IMR-90 (cell line): ENCODE results near the gene PDZD2. TPM values are rescaled to one million over a fixed set of nuclear protein-coding genes. Genes with fewer than 3 reads are reported as not detected.

Source experiments
- ATAC-seq: fragments of 200-7000 bp; cut with Tn5 transposase; 2 replicates; pipeline ENCODE4 v1.9.1; 2020; ENCODE audit warnings: low read depth, mild to moderate bottlenecking, moderate library complexity
- BruUV-seq: library from RNA; stranded (reverse); fragments of 400-500 nt; replicated peaks from 2 replicates; lab custom pipeline; 2021; lab: Mats Ljungman, UMichigan
- CTCF ChIA-PET: fragments of 300-600 bp; formaldehyde crosslinking; extraction: SDS; loops from one replicate; lab custom pipeline; 2021; ENCODE audit warnings: antibody characterized with exemption; lab: Yijun Ruan, JAX
- POLR2A ChIA-PET: fragments of 300-600 bp; sonication (Branson Sonifier 250); formaldehyde crosslinking; loops from one replicate; lab custom pipeline; 2022; ENCODE audit warnings: antibody characterized with exemption; ENCODE audit not compliant: unreplicated experiment; lab: Charles Lee
- DNase-seq: peaks from one replicate; pipeline ENCODE4 v3.0.0; 2013
- H2AFZ ChIP-seq: replicated peaks from 2 replicates; pipeline ENCODE3; 2013; ENCODE audit warnings: low read length, mild to moderate bottlenecking; ENCODE audit not compliant: poor library complexity
- H2AK5ac ChIP-seq: 2 replicates; pipeline ENCODE4 v1.6.1; 2013; ENCODE audit warnings: low read depth, low read length, inconsistent platforms
- H2AK9ac ChIP-seq: replicated peaks from 2 replicates; pipeline ENCODE3; 2013; ENCODE audit warnings: mild to moderate bottlenecking, low read depth, low read length, moderate library complexity; ENCODE audit not compliant: poor library complexity
- H2BK120ac ChIP-seq: 2 replicates; pipeline ENCODE4 v1.6.1; 2013; ENCODE audit warnings: low read depth, low read length, inconsistent platforms
- H2BK15ac ChIP-seq: 3 replicates; pipeline ENCODE4 v1.6.1; 2013; ENCODE audit warnings: low read depth, low read length, inconsistent platforms
- H2BK20ac ChIP-seq: 2 replicates; pipeline ENCODE4 v1.6.1; 2013; ENCODE audit warnings: low read depth, mild to moderate bottlenecking, inconsistent platforms, low read length, moderate library complexity
- H2BK5ac ChIP-seq: 2 replicates; pipeline ENCODE4 v1.6.1; 2013; ENCODE audit warnings: mild to moderate bottlenecking, low read depth, low read length, inconsistent platforms; ENCODE audit not compliant: poor library complexity, severe bottlenecking
- H3K14ac ChIP-seq: replicated peaks from 2 replicates; pipeline ENCODE4 v1.6.1; 2013; ENCODE audit warnings: low read depth, low read length, inconsistent platforms
- H3K18ac ChIP-seq: 2 replicates; pipeline ENCODE4 v1.6.1; 2013; ENCODE audit warnings: low read depth, low read length, control low read depth
- H3K23ac ChIP-seq: 2 replicates; pipeline ENCODE4 v1.6.1; 2013; ENCODE audit warnings: low read depth, low read length, inconsistent platforms
- H3K27ac ChIP-seq: 2 replicates; pipeline ENCODE4 v1.5.1; 2013; ENCODE audit warnings: mild to moderate bottlenecking, control low read depth, low read length; ENCODE audit not compliant: insufficient read depth
- H3K27me3 ChIP-seq: 2 replicates; pipeline ENCODE4 v1.6.1; 2013; ENCODE audit warnings: low read length; ENCODE audit not compliant: control insufficient read depth, insufficient read depth
- H3K36me3 ChIP-seq: 2 replicates; pipeline ENCODE4 v1.6.1; 2013; ENCODE audit warnings: low read length, mixed read lengths; ENCODE audit not compliant: control insufficient read depth, insufficient read depth
- H3K4ac ChIP-seq: 2 replicates; pipeline ENCODE4 v1.6.1; 2013; ENCODE audit warnings: low read depth, low read length, inconsistent platforms
- H3K4me1 ChIP-seq: 2 replicates; pipeline ENCODE4 v1.6.1; 2013; ENCODE audit warnings: low read length, mixed read lengths; ENCODE audit not compliant: control insufficient read depth, insufficient read depth
- H3K4me2 ChIP-seq: 2 replicates; pipeline ENCODE4 v1.6.1; 2013; ENCODE audit warnings: low read depth, mild to moderate bottlenecking, control low read depth, low read length, moderate library complexity
- H3K4me3 ChIP-seq: 2 replicates; pipeline ENCODE4 v1.5.1; 2013; ENCODE audit warnings: low read depth, mild to moderate bottlenecking, control low read depth, low read length, moderate library complexity; ENCODE audit not compliant: insufficient read depth
- H3K56ac ChIP-seq: 2 replicates; pipeline ENCODE4 v1.6.1; 2013; ENCODE audit warnings: low read length, inconsistent platforms; ENCODE audit not compliant: insufficient read depth; ENCODE audit errors: extremely low read depth
- H3K79me1 ChIP-seq, 2 experiments: 2 replicates each; pipeline ENCODE4 v1.6.1; 2013; ENCODE audit warnings: low read length in 2 of 2, inconsistent platforms in 1 of 2, low read depth in 1 of 2
- H3K9ac ChIP-seq: 2 replicates; pipeline ENCODE4 v1.6.1; 2013; ENCODE audit warnings: low read depth, low read length, control low read depth
- H3K9me1 ChIP-seq: 2 replicates; pipeline ENCODE4 v1.6.1; 2013; ENCODE audit warnings: low read length, inconsistent platforms; ENCODE audit not compliant: insufficient read depth
- H3K9me3 ChIP-seq: 2 replicates; pipeline ENCODE4 v1.6.1; 2013; ENCODE audit warnings: low read length; ENCODE audit not compliant: control insufficient read depth, insufficient read depth
- H4K20me1 ChIP-seq: 2 replicates; pipeline ENCODE4 v1.6.1; 2013; ENCODE audit warnings: low read length, inconsistent platforms; ENCODE audit not compliant: insufficient read depth
- H4K5ac ChIP-seq: 2 replicates; pipeline ENCODE4 v1.6.1; 2013; ENCODE audit warnings: mild to moderate bottlenecking, low read depth, low read length, control low read depth
- H4K8ac ChIP-seq, 2 experiments: 2 replicates each; pipeline ENCODE4 v1.6.1; 2013; ENCODE audit warnings: low read depth in 2 of 2, low read length in 2 of 2, control low read depth in 1 of 2, inconsistent platforms in 1 of 2
- H4K91ac ChIP-seq: 2 replicates; pipeline ENCODE4 v1.6.1; 2013; ENCODE audit warnings: low read depth, low read length, inconsistent platforms; ENCODE audit not compliant: insufficient read depth
- BHLHE40 ChIP-seq: fragments of 150-350 bp; IDR thresholded peaks from 2 replicates; pipeline ENCODE4 v1.6.1; 2016; ENCODE audit warnings: mild to moderate bottlenecking, low read depth, low read length
- CEBPB ChIP-seq: IDR thresholded peaks from 2 replicates; pipeline ENCODE4 v1.6.1; 2012; ENCODE audit warnings: low read depth, low read length, improper control_type of control experiment
- CHD1 ChIP-seq: IDR thresholded peaks from 2 replicates; pipeline ENCODE4 v1.6.1; 2012; ENCODE audit warnings: low read depth, low read length, improper control_type of control experiment
- CTCF ChIP-seq: conservative IDR thresholded peaks from 2 replicates; pipeline ENCODE4 v1.5.1; 2012; ENCODE audit warnings: mild to moderate bottlenecking, low read depth, low read length, improper control_type of control experiment
- FOS ChIP-seq: fragments of 150-350 bp; IDR thresholded peaks from 2 replicates; pipeline ENCODE4 v1.6.1; 2016; ENCODE audit warnings: low read depth, low read length
- MAFK ChIP-seq: IDR thresholded peaks from 2 replicates; pipeline ENCODE4 v1.6.1; 2012; ENCODE audit warnings: low read depth, low read length, improper control_type of control experiment
- MXI1 ChIP-seq: IDR thresholded peaks from 2 replicates; pipeline ENCODE4 v1.6.1; 2012; ENCODE audit warnings: low read depth, mild to moderate bottlenecking, low read length, moderate library complexity, borderline replicate concordance
- NFE2L2 ChIP-seq: fragments of 150-350 bp; IDR thresholded peaks from 2 replicates; pipeline ENCODE4 v1.6.1; 2016; ENCODE audit warnings: low read depth, mild to moderate bottlenecking, low read length
- RAD21 ChIP-seq: IDR thresholded peaks from 2 replicates; pipeline ENCODE4 v1.6.1; 2012; ENCODE audit warnings: low read length, improper control_type of control experiment
- SMC3 ChIP-seq: fragments of 150-350 bp; IDR thresholded peaks from 2 replicates; pipeline ENCODE4 v1.6.1; 2016; ENCODE audit warnings: low read depth, mild to moderate bottlenecking, antibody characterized with exemption, low read length, moderate library complexity
- WGBS, 2 experiments: methylation state at CpG; one replicate each; pipeline versions ENCODE4 v1.1.5 to v1.1.7; 2013; ENCODE audit warnings: missing lambda C conversion rate in 2 of 2; ENCODE audit not compliant: insufficient read length in 1 of 2; ENCODE audit errors: extremely low coverage in 2 of 2; 5-methylcytosine and 5-hydroxymethylcytosine counted together
- dilution Hi-C: fragments of 300-500 bp; cut with HindIII; formaldehyde crosslinking; loops from one replicate; pipeline ENCODE4 v1.14.3; 2018; ENCODE audit warnings: low sequenced_read_pairs; ENCODE audit not compliant: unreplicated experiment
- in situ Hi-C: fragments of 300-500 bp; cut with MboI; formaldehyde crosslinking; loops from 3 replicates; pipeline ENCODE4 v1.14.3; 2019; ENCODE audit warnings: low sequenced_read_pairs, inconsistent platforms, mixed read lengths
- intact Hi-C: fragments of 100-400 bp; cut with micrococcal nuclease; formaldehyde crosslinking; loops from 2 replicates; pipeline ENCODE4 v1.10.0; 2022
- polyA plus RNA-seq, 3 experiments: library from polyadenylated mRNA; depleted of rRNA; stranded (reverse); fragments of >200 nt; gene quantifications; 2 replicates each; pipeline ENCODE4 v1.2.3, GENCODE V29; 2012; ENCODE audit warnings: low replicate concordance in 1 of 3
- total RNA-seq: library from RNA; depleted of rRNA; stranded (reverse); fragments of >200 nt; gene quantifications from 2 replicates; pipeline ENCODE4 v1.2.3, GENCODE V29; 2012
- TF ChIP-seq, protein P1 (sequence below): fragments of 150-350 bp; IDR thresholded peaks from 2 replicates; pipeline ENCODE4 v1.6.1; 2017; ENCODE audit warnings: mild to moderate bottlenecking, antibody characterized with exemption, low read length, low read depth

The PDZD2 gene
- total and polyA plus RNA-seq, 2 of the 4 experiments (the other 2 are of a cell fraction) = under 0.01 to 0.02 TPM

DNA sequence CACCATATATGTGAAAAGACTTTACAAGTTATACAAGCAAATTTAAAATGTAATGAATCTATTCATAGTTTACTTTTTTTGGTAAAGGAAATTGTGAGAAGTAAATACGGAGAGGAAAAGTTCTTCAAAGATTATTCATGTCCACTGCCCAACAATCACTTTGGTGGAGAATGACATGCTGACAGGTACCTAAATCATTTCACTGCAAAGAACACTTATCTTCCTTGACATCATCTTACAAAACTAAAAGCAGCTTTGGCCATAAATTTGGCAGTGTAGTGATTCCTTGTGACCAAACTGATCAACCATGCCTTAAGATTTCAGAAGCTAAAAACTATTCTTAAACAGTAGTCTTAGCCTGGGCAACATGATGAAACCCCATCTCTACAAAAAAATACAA lies 492.7 kb downstream of the PDZD2 start:
- dilution Hi-C loops = no loop called here

More for the DNA sequence above, 492.7 kb downstream of the PDZD2 start:
- intact Hi-C loops = no loop called here
- Histone ChIP-seq H2AK5ac (no peak overlapping the region), H4K20me1 (peaks cover 54% of the 10 kb centered on the region), H3K27me3 (no peaks in the 10 kb centered on the region), H4K91ac (no peak overlapping the region), H2AK9ac (no peak overlapping the region), H3K4me3 (no peak overlapping the region), H3K14ac (no peak overlapping the region), H3K23ac (no peak overlapping the region), H3K18ac (no peak overlapping the region), H2BK5ac (no peak overlapping the region), H3K9me1 (peaks cover 6% of the 10 kb centered on the region; the same call in 1 of the 2 replicates), H2BK120ac (no peak overlapping the region), H3K36me3 (peaks cover 20% of the 10 kb centered on the region), H3K4me1 (peaks cover 9% of the 10 kb centered on the region), H3K79me1 (peaks cover 39 to 64% of the 10 kb centered on the region in 2 experiments), H3K4ac (no peak overlapping the region), H3K56ac (no peak overlapping the region), H3K9me3 (no peaks in the 10 kb centered on the region), H3K9ac (no peak overlapping the region), H2BK15ac (no peak overlapping the region), H2AFZ (no peak overlapping the region), H2BK20ac (no peak overlapping the region), H4K8ac (no peak overlapping the region), H4K5ac (no peak overlapping the region), H3K4me2 (no peak overlapping the region), H3K27ac (no peak overlapping the region)
- TF ChIP-seq FOS (no peak), MXI1 (no peak), MAFK (no peak), RAD21 (no peak), NFE2L2 (no peak), SMC3 (no peak), CTCF (no peak), BHLHE40 (no peak), CHD1 (no peak), CEBPB (no peak)
- TF ChIP-seq, protein P1, sequence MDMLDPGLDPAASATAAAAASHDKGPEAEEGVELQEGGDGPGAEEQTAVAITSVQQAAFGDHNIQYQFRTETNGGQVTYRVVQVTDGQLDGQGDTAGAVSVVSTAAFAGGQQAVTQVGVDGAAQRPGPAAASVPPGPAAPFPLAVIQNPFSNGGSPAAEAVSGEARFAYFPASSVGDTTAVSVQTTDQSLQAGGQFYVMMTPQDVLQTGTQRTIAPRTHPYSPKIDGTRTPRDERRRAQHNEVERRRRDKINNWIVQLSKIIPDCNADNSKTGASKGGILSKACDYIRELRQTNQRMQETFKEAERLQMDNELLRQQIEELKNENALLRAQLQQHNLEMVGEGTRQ = no peak
- in situ Hi-C loops = no loop called here
- WGBS, 2 experiments = no CpG with 5 or more reads among the region's 1 CpG
- no peak for DNase-seq
- ChIA-PET CTCF (no interaction called here), POLR2A (no interaction called here)
- BruUV-seq = no TSS peak
- no peak for ATAC-seq
